DMS79 treated with DMSO at 0.1 percent for 48 hours (cell line): ENCODE data around the gene FOXN3.
"Not testable (repeated sequence)": the region's sequence is repeated elsewhere in the genome, so short reads cannot be mapped to it uniquely, and the experiment has no call there.

Experiments used
- DNase-seq: peaks from one replicate; lab custom pipeline; 2025; lab: John Stamatoyannopoulos, UW

FOXN3 gene

DNA sequence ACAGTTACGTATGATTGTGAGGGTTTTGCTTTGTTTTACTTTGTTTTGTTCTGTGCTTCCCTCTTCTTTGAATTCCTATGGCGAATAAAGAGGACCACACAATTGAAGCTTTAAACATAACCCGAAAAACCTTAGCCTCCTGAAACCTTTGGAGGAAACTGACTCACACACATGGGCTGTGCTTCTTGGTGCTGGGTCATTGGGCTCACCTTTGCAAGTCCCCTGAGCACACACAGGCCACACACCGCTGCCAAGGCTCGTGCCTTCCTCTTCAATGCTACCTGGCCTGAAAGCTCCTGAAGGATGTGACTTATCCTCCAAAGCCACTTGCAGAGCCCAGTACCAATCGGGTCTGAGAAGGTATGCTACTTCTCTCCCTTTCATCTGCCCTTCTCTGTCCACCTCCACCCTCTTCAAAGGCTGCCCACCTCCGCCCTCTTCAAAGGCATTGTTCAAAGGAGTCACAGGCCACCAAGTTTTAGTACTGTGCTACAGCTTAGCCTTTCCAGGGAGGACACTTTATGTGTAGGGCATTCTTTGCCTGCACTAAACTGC lies 114.6 kb downstream of the FOXN3 start:
- no peak for DNase-seq

- DNase-seq, result no peak
Measured at GRCh38 chr14:89299587-89299986, 117.4 kb downstream of the FOXN3 start.

DNA sequence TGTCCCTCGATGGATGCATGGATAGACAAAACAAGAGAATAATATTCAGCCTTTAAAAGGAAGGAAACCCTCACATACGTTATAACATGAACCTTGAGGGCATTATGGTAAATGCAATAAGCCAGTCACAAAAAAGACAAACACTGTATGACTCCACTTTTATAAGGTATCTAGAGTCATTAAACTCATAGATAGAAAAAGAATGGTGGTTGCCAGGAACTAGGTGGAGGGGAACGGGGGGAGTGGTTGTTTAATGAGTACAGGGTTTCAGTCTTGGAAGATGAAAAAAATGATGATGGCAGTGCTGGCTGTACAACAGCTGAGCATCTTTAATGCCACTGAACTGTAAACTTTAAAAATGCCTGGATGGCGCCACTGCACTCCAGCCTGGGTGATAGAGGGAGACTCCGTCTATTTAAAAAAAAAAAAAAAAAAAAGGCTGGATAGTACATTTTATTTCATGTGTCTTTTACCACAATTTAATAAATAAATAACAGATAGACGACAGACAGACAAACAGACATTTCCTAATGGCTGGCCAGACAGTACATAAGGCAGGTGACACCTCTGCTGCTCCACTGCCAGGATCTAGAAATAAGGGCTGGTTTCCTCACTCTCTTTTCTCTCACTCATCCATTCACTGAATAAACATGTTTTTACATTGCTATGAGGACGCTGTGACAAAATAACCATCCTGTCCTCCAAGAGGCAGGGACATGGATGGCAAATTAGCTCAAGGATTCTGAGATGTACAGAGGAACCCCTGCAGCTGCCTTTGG lies 118.8 kb downstream of the FOXN3 start:
- peak; percentile 99 for DNase-seq

DNA sequence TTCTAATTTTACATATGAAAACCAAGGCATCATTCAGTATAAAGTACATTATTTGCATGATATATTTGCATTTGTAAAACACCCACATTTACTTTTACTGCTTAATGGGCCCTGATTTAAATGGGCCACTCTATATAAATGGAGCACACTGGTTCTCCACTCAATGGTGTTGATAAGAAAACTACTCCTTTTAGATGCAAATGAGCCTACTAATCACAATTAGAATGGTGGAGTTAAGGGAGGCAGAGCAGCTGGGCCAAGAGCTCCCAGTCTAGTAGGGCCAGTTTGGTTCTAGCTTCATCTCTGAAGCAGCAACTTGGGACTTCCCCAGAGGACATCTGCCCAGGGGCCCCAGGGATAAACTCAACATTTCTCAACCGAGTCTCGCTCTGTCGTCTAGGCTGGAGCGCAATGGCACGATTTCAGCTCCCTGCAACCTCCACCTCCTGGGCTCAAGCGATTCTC lies 120.7 kb downstream of the FOXN3 start:
- no peak for DNase-seq

DNA sequence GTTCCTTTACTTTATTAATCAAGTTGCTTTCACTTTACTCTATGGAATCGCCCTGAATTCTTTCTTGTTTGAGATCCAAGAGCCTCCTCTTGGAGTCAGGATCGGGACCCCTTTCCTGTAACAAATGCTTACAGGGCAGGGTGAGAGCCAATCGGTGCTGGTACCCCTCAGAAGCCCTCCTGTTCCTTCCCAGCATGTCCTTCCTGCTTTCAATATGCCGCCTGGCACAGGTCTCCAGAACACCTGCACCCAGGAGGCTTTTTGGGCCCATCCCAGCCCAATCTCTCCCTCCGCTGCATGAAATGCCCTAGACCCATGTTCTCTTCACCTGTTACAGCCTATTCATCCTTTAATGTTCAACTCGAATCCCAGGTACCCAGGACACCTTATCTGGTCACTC lies 122.2 kb downstream of the FOXN3 start:
- no peak for DNase-seq

GRCh38 chr14:89294469-89294868 lies 122.6 kb downstream of the FOXN3 start:
- not testable (repeated sequence) for DNase-seq

- DNase-seq, result no peak
Measured at GRCh38 chr14:89294060-89294459, 123.0 kb downstream of the FOXN3 start.

- no peak for DNase-seq
Measured at GRCh38 chr14:89293314-89293916, 123.6 kb downstream of the FOXN3 start.

GRCh38 chr14:89292579-89293313 lies 124.3 kb downstream of the FOXN3 start:
- no peak for DNase-seq

DNA sequence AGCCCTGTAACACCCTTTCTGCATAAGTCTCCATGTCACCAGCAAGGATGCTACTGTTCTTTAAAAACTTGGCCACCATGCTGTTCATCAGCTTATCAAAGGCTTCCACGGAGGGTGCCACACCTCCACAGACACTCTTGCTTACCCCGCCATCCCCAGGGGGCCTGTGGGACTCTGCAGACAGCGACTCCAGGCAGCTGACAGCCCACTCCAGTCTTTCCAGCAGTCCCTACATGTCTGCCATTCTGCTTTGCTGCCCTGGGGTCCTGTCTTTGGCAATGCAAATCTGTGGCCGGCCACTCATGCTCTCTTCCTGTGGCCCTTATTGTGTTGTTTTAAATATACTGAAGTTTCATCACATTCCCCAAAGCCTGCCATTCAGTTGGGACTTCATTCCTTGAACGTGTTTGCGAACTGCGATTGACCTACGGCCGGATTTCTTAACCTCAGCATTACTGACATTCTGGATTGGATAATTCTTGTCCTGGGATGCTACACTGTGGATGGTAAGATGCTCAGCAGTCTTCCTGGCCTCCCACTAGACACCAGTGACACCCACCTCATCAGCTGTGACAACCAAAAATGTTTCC lies 125.6 kb downstream of the FOXN3 start:
- DNase-seq, result no peak

DNA sequence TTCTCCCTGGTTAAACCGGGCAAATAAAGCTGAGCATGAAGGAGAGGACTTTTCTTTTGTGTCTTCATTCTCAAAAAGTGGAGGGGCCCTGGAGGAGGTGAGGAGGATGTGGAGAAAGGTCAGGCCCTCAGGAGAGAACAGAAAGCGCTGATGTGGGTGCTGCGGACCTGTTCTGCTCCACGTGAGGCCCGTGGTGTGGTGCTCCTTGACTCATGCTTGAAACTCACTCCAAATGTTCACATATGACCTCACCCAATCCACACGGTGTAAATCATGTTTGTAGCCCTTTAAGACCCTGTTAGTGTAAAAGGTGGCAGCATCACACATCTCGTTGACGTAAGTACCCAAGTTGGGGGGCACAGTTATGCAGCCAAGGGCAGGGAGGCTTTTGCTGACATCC lies 126.2 kb downstream of the FOXN3 start:
- no peak for DNase-seq

- no peak for DNase-seq
Measured at GRCh38 chr14:89289477-89289876, 127.6 kb downstream of the FOXN3 start.

- no peak for DNase-seq
Measured at GRCh38 chr14:89288114-89288513, 128.9 kb downstream of the FOXN3 start.

- no peak for DNase-seq
Measured at GRCh38 chr14:89284333-89285058, 132.5 kb downstream of the FOXN3 start.

- no peak for DNase-seq
Measured at GRCh38 chr14:89283327-89284060, 133.5 kb downstream of the FOXN3 start.

GRCh38 chr14:89282191-89282590 lies 134.8 kb downstream of the FOXN3 start:
- peak; percentile 68 for DNase-seq

DNA sequence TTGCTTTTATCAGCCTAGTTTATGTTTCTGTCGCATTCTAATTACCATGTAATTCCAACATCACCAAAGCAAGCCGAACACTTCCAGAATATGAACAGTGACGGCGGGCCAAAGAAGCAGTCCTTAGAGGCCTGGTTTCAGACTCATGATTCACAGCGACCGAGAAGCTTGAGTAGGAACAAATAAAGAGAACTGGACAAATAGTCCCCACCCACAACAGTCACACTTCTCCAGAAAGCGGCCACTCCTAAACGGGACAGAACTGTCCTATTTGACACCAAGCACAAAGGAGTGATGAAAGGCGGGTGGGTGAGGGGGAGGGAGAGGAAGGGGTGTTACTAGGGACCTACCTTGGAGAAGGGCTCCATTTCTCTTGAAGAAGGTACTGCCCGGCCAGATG lies 136.4 kb downstream of the FOXN3 start:
- DNase-seq, result no peak

DNA sequence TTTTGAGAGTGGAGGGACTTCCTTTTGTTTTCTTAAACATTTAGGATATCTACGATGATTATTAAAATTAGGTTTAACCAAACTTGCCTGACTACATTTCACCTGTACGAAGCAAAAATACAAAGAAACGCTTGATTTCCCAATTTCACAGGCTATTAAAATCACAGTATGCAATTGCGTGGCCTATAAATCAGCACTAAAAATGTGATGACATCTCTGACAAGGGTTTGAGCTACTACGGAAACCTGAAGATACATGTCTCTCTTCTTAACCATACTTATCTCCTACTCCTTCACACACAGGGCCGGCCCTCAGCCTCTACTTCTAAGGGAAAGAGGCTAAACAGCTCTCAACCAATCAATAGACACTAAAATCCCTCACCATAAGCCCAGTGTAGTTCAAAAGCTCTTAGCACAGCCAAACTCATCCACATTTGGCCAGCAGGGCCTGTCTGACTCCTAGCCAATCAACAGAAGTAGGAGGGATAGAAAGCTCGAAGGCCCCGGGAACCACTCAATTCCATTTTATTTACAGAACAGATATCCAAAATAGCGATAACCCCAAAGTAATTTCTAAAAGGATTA lies 137.3 kb downstream of the FOXN3 start:
- DNase-seq, result peak; percentile 100

- peak; percentile 100 for DNase-seq
Measured at GRCh38 chr14:89277203-89277602, 139.8 kb downstream of the FOXN3 start.

DNA sequence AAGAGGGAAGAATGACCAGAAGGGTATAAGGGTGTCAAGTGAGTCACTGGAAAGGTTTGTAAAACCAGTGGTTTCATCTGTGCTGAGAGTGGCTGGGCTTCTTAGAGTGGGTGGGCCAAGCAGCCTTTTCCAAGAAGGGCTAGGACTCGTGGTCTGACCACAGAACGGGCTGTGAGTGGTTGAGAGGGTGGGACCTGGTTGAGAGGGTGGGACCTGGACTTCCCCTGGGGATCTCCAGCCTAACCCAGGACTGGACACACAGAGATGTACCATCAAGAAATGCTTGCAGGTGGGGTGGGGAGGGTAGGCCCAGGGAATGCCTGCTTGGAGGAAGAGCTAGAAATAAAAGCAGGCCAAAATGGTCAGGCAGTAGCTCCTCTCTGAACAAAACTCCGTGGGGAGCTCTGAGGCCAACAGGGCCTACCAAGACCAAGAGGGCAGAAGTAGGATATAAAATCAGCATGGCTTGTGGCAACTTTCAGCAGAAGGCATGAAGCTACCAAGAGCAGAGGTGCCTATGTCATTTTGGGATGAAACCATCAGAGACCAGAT lies 140.5 kb downstream of the FOXN3 start:
- DNase-seq, result peak; percentile 65
